ENCODE data around the gene SCARF2.
"Not testable (repeated sequence)": the region's sequence is repeated elsewhere in the genome, so short reads cannot be mapped to it uniquely, and the experiment has no call there.

The SCARF2 gene

GRCh38 chr22:20475115-20475436 lies 37.5 kb upstream of the SCARF2 start:
- FAIRE-seq (no peak), DNase-seq (ENCODE audit: insufficient read length, low spot score) (no peak)
- TF ChIP-seq, protein P1, sequence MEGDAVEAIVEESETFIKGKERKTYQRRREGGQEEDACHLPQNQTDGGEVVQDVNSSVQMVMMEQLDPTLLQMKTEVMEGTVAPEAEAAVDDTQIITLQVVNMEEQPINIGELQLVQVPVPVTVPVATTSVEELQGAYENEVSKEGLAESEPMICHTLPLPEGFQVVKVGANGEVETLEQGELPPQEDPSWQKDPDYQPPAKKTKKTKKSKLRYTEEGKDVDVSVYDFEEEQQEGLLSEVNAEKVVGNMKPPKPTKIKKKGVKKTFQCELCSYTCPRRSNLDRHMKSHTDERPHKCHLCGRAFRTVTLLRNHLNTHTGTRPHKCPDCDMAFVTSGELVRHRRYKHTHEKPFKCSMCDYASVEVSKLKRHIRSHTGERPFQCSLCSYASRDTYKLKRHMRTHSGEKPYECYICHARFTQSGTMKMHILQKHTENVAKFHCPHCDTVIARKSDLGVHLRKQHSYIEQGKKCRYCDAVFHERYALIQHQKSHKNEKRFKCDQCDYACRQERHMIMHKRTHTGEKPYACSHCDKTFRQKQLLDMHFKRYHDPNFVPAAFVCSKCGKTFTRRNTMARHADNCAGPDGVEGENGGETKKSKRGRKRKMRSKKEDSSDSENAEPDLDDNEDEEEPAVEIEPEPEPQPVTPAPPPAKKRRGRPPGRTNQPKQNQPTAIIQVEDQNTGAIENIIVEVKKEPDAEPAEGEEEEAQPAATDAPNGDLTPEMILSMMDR (IDR thresholded peaks at IDR 0.05; ENCODE audit: insufficient read depth, missing control alignments) = no peak

DNA sequence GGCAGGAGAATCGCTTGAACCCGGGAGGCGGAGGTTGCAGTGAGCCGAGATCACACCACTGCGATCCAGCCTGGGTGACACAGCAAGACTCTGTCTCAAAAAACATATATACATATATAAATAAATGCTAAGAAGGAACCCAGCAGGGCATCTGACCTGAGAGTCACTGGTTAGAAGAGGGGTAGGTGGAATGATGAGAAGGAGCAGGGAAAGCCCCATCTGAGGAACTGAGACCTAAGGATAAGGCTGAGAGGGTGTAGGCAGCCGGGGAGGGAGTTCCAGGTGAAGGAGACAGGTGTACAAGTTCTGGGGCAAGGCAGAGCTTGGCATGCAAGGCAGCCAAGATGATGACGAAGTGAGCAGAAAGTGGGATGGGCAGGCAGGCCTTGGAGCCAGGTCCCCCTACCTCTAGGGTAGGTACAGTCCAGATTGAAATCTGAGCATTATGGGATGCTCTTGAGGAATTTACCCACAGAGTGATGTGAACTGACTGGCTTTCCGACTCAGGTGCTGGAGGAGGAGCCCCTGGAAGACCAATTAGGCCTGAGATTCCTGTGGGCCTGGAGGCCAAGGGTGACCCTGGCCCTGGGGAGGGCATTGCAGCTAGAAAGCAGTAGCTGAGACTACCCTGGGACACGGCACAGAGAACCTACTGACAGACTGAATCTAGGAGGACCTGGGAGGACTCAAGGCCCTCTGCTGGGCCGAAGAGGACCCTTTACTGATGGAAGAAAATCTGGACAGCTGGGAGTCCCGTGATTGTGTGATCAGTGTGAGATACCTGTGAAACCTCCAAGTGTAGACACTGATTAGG lies 35.2 kb upstream of the SCARF2 start:
- DNase-seq (ENCODE audit: insufficient read length, low spot score) (no peak), FAIRE-seq (no peak)
- TF ChIP-seq, protein P1 (IDR thresholded peaks at IDR 0.05; ENCODE audit: insufficient read depth, missing control alignments) = no peak

DNA sequence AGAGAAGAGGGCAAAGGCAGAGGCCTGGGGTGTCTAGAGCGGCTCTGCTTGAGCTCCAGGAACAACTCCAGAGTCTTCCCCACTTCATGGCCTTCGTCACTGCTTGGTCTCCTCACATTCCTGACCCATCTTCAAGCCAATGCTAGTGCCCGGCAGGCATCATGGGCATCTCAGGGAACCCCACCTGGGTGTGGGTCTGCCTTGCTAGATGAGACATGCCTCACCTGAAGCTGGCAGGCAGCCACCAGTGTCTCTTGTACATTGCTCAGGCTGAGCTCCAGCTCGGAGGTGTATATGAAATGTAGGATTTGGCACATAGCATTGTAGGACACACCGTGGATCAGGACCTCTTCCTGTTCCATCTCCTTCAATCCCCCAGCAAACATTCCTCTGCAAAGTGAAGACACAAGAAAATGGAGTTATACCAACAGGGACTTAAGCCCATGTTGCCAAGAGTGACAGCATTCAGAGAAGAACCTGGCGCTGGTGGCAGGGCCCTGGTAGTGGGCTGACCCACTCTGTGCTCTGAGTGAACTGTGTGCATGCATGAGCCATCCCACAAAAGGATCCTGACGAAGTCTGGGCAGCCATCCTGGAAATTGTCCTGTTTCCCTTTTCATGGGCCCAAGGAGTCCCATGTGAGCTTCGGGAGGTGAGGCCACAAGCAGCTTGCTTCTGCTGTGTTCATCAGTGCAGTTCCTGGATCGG lies 33.7 kb upstream of the SCARF2 start:
- FAIRE-seq (no peak), DNase-seq (ENCODE audit: insufficient read length, low spot score) (no peak)
- TF ChIP-seq, protein P1 (IDR thresholded peaks at IDR 0.05; ENCODE audit: insufficient read depth, missing control alignments) = no peak

- FAIRE-seq = not testable (repeated sequence)
Observed at GRCh38 chr22:20470525-20470924, 32.9 kb upstream of the SCARF2 start.

GRCh38 chr22:20469110-20469868 lies 31.7 kb upstream of the SCARF2 start:
- TF ChIP-seq, protein P1 (IDR thresholded peaks at IDR 0.05; ENCODE audit: insufficient read depth, missing control alignments) = no peak
- FAIRE-seq = no peak

More at GRCh38 chr22:20470525-20470924, 32.9 kb upstream of the SCARF2 start:
- DNase-seq (ENCODE audit: insufficient read length, low spot score) = not testable (repeated sequence)

DNA sequence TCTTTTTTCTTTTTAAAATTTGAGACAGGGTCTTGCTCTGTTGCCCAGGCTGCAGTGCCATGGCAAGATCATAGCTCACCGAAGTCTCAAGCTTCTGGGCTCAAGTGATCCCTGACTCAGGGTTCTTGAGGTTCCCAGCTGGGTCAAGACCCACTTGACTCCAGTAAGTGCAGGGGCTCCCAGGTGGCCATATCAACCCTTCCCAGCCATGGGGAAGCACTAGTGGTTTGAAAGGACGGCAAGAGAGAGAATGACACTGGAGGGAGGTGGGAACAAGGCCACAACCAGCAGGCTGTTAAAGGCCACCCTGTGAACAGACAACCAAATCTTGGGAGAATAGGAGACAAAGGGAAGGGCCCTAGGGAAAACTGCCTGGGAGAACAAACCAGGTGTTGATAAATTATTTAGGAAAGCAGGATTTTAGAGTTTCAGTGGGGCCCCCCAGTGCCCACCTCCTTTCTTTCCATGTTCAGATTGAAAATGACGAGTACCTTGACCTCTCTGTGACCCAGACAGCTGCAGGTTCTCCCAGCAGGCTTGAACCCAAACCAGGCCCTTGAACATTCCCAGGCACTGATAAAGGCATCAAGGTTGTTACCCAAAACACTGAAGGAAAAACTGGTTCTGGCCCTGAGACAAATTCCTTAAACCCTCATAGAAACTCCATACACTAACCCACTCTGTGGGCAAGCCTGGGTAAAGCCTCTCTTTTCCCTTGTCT lies 29.2 kb upstream of the SCARF2 start:
- FAIRE-seq = no peak

More at GRCh38 chr22:20469110-20469868, 31.7 kb upstream of the SCARF2 start:
- no peak for DNase-seq (ENCODE audit: insufficient read length, low spot score)

More for the DNA sequence above, 29.2 kb upstream of the SCARF2 start:
- TF ChIP-seq, protein P1 (IDR thresholded peaks at IDR 0.05; ENCODE audit: insufficient read depth, missing control alignments) = no peak
- DNase-seq (ENCODE audit: insufficient read length, low spot score) = no peak
